Measurements from ENCODE around the gene PAX8.

The PAX8 gene

GRCh38 chr2:113246606-113247005 is 32.1 kb downstream of the PAX8 start:
- Histone ChIP-seq H3K4me3 (ENCODE audit: low read depth in 1 of 2, low read length in 2 of 2) (no peak overlapping the region), H3K36me3 (ENCODE audit: insufficient read depth, low read length) (no peaks in the 10 kb centered on the region), H3K27me3 (ENCODE audit: insufficient read depth, low read length, poor library complexity) (no peaks in the 10 kb centered on the region), H3K4me2 (ENCODE audit: insufficient read depth, low read length) (no peak overlapping the region), H3K4me1 (ENCODE audit: insufficient read depth, low read length) (no peaks in the 10 kb centered on the region), H2AFZ (ENCODE audit: low read depth, low read length) (no peak overlapping the region), H3K9me3 (ENCODE audit: insufficient read depth, low read length, severe bottlenecking) (no peaks in the 10 kb centered on the region), H3K79me2 (ENCODE audit: insufficient read depth, low read length) (no peaks in the 10 kb centered on the region), H3K9ac (ENCODE audit: low read depth, low read length) (no peak overlapping the region), H3K27ac (ENCODE audit: low read length) (no peak overlapping the region), H4K20me1 (ENCODE audit: insufficient read depth, low read length) (peaks cover 17% of the 10 kb centered on the region)
- no peak for TF ChIP-seq EZH2 (IDR thresholded peaks at IDR 0.05; ENCODE audit: borderline replicate concordance, low read depth, low read length, severe bottlenecking)
- TF ChIP-seq, protein P1, sequence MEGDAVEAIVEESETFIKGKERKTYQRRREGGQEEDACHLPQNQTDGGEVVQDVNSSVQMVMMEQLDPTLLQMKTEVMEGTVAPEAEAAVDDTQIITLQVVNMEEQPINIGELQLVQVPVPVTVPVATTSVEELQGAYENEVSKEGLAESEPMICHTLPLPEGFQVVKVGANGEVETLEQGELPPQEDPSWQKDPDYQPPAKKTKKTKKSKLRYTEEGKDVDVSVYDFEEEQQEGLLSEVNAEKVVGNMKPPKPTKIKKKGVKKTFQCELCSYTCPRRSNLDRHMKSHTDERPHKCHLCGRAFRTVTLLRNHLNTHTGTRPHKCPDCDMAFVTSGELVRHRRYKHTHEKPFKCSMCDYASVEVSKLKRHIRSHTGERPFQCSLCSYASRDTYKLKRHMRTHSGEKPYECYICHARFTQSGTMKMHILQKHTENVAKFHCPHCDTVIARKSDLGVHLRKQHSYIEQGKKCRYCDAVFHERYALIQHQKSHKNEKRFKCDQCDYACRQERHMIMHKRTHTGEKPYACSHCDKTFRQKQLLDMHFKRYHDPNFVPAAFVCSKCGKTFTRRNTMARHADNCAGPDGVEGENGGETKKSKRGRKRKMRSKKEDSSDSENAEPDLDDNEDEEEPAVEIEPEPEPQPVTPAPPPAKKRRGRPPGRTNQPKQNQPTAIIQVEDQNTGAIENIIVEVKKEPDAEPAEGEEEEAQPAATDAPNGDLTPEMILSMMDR (IDR thresholded peaks at IDR 0.05; ENCODE audit: borderline replicate concordance, extremely low read depth, low read length, poor library complexity, severe bottlenecking) = no peak
- DNase-seq (no peak), ATAC-seq (ENCODE audit: insufficient read depth, low read depth) (no peak)

DNA sequence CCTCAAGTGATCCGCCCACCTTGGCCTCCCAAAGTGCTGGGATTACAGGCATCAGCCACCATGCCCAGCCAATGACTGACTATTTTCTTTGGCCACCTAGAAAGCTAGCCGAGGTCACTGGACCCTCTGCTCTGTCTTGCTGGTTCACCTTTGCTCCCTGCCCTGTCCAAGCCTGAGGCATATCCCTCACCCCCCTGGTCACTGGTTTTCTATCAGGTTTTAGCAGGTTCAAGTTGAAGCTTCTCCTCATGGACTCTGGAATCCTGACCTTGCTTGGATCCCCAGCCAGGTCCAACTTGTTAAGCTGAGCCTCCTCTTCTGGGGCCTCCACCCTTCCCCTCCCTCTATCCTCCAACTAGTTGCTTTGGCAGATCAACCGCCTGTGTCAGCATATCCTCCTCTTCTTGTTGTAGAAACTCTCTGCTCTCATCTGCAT is 33.4 kb downstream of the PAX8 start:
- Histone ChIP-seq H3K4me3 (ENCODE audit: low read depth in 1 of 2, low read length in 2 of 2) (no peak overlapping the region), H4K20me1 (ENCODE audit: insufficient read depth, low read length) (peaks cover 23% of the 10 kb centered on the region), H3K79me2 (ENCODE audit: insufficient read depth, low read length) (no peaks in the 10 kb centered on the region), H2AFZ (ENCODE audit: low read depth, low read length) (no peak overlapping the region), H3K4me1 (ENCODE audit: insufficient read depth, low read length) (no peaks in the 10 kb centered on the region), H3K4me2 (ENCODE audit: insufficient read depth, low read length) (no peak overlapping the region), H3K9ac (ENCODE audit: low read depth, low read length) (no peak overlapping the region), H3K9me3 (ENCODE audit: insufficient read depth, low read length, severe bottlenecking) (no peaks in the 10 kb centered on the region), H3K36me3 (ENCODE audit: insufficient read depth, low read length) (0 out of 2 replicates have a peak, but pooled peaks cover under 1% of the 10 kb centered on the region), H3K27ac (ENCODE audit: low read length) (no peak overlapping the region), H3K27me3 (ENCODE audit: insufficient read depth, low read length, poor library complexity) (no peaks in the 10 kb centered on the region)
- ATAC-seq (ENCODE audit: insufficient read depth, low read depth) = no peak
- DNase-seq = no peak
- TF ChIP-seq EZH2 (IDR thresholded peaks at IDR 0.05; ENCODE audit: borderline replicate concordance, low read depth, low read length, severe bottlenecking) = no peak
- TF ChIP-seq, protein P1 (IDR thresholded peaks at IDR 0.05; ENCODE audit: borderline replicate concordance, extremely low read depth, low read length, poor library complexity, severe bottlenecking) = no peak

DNA sequence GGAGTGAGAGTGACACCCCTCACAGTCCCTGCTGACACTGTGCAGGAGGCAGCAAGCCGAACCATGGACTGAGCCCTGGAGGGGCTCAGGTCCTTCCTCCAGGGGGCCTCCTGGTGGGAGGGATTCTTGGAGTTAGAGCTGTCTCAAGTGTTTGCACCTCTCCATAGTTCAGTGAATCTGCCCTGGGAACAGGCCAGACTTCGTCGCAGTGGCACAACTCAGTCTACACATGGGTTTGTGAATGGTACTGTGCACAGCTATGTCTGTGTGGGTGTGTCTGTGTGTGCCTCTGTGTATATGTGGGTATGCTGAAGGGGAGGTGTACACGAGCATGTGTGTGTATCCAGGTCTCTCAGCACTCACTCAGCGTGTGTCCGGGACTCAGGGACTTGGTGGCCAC is 36.4 kb downstream of the PAX8 start:
- H3K36me3 ChIP-seq (ENCODE audit: insufficient read depth, low read length) = peaks cover 14% of the 10 kb centered on the region
- no peak overlapping the region for H3K4me3 ChIP-seq (ENCODE audit: low read depth in 1 of 2, low read length in 2 of 2)
- H2AFZ ChIP-seq (ENCODE audit: low read depth, low read length) = no peak overlapping the region
- no peak overlapping the region for H3K9ac ChIP-seq (ENCODE audit: low read depth, low read length)
- ATAC-seq (ENCODE audit: insufficient read depth, low read depth) (peak; percentile 25; the same call in 2 of the 3 replicates), DNase-seq (no peak)
- TF ChIP-seq EZH2 (IDR thresholded peaks at IDR 0.05; ENCODE audit: borderline replicate concordance, low read depth, low read length, severe bottlenecking) = no peak
- TF ChIP-seq, protein P1 (IDR thresholded peaks at IDR 0.05; ENCODE audit: borderline replicate concordance, extremely low read depth, low read length, poor library complexity, severe bottlenecking) = no peak
- H3K79me2 ChIP-seq (ENCODE audit: insufficient read depth, low read length) = peaks cover 5% of the 10 kb centered on the region
- no peak overlapping the region for H3K27ac ChIP-seq (ENCODE audit: low read length)
- H3K27me3 ChIP-seq (ENCODE audit: insufficient read depth, low read length, poor library complexity) = no peaks in the 10 kb centered on the region
- H4K20me1 ChIP-seq (ENCODE audit: insufficient read depth, low read length) = peaks cover 23% of the 10 kb centered on the region
- H3K4me1 ChIP-seq (ENCODE audit: insufficient read depth, low read length) = peaks cover 4% of the 10 kb centered on the region; the same call in 1 of the 2 replicates
- H3K4me2 ChIP-seq (ENCODE audit: insufficient read depth, low read length) = no peak overlapping the region
- H3K9me3 ChIP-seq (ENCODE audit: insufficient read depth, low read length, severe bottlenecking) = no peaks in the 10 kb centered on the region

Data from DND-41 (cell line).